Hair follicle dermal papilla cell (primary cell): ENCODE measurements around the gene MTA1. TPM values are rescaled to one million over a fixed set of nuclear protein-coding genes. Genes with fewer than 3 reads are reported as not detected.

ENCODE experiments used
- total RNA-seq: library from RNA; depleted of rRNA; stranded (reverse); fragments of >200 nt; gene quantifications from 2 replicates; pipeline ENCODE4 v1.2.3, GENCODE V29; 2012

The MTA1 gene
- total RNA-seq, result 55.7 and 65.2 TPM in 2 replicates

GRCh38 chr14:105419195-105420091, at the start of gene MTA1:
MTA1 (plus strand) TSS chr14:105419827; CDS start chr14:105420036, 209 bp downstream.

GRCh38 chr14:105398044-105398725, 21.4 kb upstream of the MTA1 start, which contains the start of gene TEX22:
TEX22 (plus strand) TSS chr14:105398538; CDS start chr14:105399341, 803 bp downstream.

DNA sequence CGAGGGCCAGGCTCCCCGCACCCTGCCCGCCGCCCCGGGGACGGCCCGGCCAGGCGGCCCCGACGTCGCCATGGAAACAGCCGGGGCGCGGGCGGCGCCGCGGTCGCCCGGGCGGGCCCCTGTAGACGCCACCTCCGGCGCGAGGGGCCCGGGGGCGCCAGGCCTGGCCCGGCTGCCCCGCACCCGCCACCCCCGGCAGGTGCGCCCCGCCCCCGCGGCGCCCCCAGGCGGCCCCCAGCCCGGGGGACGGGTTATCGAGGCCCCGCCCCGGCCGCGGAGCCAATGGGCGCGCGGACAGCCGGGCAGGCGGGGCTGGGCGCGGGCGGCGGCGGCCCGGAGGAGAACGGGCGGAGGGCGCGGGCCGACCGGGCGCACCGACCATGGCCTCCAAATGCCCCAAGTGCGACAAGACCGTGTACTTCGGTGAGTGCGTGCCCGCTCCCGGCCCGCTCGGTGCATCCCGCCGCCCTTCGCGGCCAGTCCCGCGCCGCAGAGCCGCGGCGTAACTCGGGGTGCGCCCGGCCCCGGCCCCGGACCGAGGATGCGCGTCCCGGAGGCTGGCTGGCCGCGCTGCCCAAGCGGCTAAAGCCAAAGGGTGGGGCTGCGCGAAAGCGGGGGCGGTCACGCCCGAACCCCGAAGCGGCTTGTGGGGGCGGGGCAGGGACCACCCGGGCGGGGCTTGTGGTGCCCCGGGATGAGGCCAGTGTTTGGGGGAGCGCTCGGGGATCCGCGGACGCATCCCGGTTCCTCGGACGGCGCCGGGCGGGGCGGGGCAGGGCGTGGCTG, 55.0 kb downstream of the MTA1 start, which contains the start of gene CRIP2:
Gene CRIP2, plus strand, starts transcription at position 339 of the 786 bp plus-strand sequence. Its CDS starts 42 bp downstream, at position 381.

DNA sequence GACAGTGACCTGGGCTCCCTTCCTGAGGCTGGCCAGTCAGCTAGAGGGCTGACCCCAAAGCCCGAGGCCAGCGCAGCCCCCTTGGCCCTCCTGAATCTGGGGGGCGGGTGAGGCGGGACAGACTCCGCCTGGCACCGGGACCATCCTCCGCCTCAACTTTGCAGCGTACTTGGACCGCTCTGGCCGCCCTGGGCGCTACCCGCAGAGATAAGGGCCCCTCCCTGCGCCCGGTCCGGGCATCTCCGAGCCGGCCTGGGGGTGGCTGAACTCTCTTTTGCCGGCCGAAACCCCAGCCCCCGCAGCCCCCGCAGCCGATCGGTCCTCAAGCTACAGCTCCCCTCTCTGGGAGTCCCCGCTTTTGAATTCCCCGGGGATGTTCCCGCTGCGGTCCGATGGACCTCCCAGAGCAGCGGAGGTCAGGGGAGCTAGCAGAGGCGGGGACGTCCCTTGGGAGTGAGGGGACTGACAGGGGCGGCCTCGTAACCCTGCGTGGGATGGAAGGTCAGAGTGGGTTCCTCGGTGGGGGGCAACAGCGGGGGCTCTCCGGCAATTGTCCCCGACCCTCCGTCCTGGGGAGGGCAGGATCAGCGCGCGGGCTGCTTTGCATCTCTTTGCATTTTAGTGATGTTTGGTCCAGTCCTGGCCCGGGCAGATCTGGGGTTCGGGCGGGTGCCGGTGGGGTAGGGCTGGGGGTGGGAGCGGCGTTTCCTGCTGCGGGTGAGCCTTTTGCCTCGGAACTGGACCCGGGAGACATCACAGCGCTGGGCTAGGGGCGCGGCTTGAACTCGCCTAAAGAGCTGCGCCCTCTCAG, 66.7 kb downstream of the MTA1 start, which contains the start of gene CRIP1:
Gene CRIP1, plus strand, starts transcription at position 724 of the 811 bp plus-strand sequence. CDS start 374 bp downstream, outside the sequence.

GRCh38 chr14:105490572-105491365, 71.1 kb downstream of the MTA1 start, which contains the start of gene TEDC1:
TEDC1 (plus strand) TSS chr14:105491246; CDS start chr14:105491376, 130 bp downstream.

Other genes with a start within 250 kb of the MTA1 start
- 8.5 and 8.6 TPM in 2 replicates for gene NUDT14, start 238.5 kb upstream of the MTA1 start, total RNA-seq
- gene BTBD6, start 171.3 kb upstream of the MTA1 start, total RNA-seq, result 48.2 and 59.1 TPM in 2 replicates
- 47.9 and 48.2 TPM in 2 replicates for gene BRF1, start 118.8 kb upstream of the MTA1 start, total RNA-seq
- gene PACS2, start 105.1 kb upstream of the MTA1 start, total RNA-seq, result 69.9 and 77.6 TPM in 2 replicates
- gene TEX22, start 21.3 kb upstream of the MTA1 start, total RNA-seq, result 0.36 and 0.49 TPM in 2 replicates
- 55.2 and 76.9 TPM in 2 replicates for gene CRIP2, start 55.0 kb downstream of the MTA1 start, total RNA-seq
- gene CRIP1, start 67.1 kb downstream of the MTA1 start, total RNA-seq, result 13.1 and 26.5 TPM in 2 replicates
- 2.6 and 4.0 TPM in 2 replicates for gene TEDC1, start 71.4 kb downstream of the MTA1 start, total RNA-seq
- gene TMEM121, start 106.8 kb downstream of the MTA1 start, total RNA-seq, result 5.8 and 7.6 TPM in 2 replicates